Measurements from ENCODE around the gene MGME1. TPM values are rescaled to one million over a fixed set of nuclear protein-coding genes. Genes with fewer than 3 reads are reported as not detected.

The MGME1 gene
- total and polyA plus RNA-seq, 2 of the 13 experiments (the other 11 are each of a cell fraction or from before 2014, with no cell fraction given) = 36.7 to 66.6 TPM

- TF ChIP-seq MLX (CRISPR knock-in tag; IDR thresholded peaks at IDR 0.05) = no peak
- no peak for TF ChIP-seq EZH2 (conservative IDR thresholded peaks at IDR 0.05; ENCODE audit: low read depth, low read length)
- no peak for TF ChIP-seq MLXIP (CRISPR knock-in tag; IDR thresholded peaks at IDR 0.05; ENCODE audit: borderline replicate concordance)
- TF ChIP-seq PRDM10 (CRISPR knock-in tag; IDR thresholded peaks at IDR 0.05; ENCODE audit: low read depth) = peak; percentile 50; the same call in 1 of the 2 replicates
- no peak for TF ChIP-seq PHF8 (CRISPR knock-in tag; IDR thresholded peaks at IDR 0.05)
- peak; percentile 89 for TF ChIP-seq ZNF770 (CRISPR knock-in tag; IDR thresholded peaks at IDR 0.05)
- no peak for TF ChIP-seq ZNF674 (CRISPR knock-in tag; IDR thresholded peaks at IDR 0.05; ENCODE audit: low read depth)
- TF ChIP-seq ZFP36L1 (CRISPR knock-in tag; IDR thresholded peaks at IDR 0.05) = no peak
- TF ChIP-seq AHR (CRISPR knock-in tag; IDR thresholded peaks at IDR 0.05) = no peak
- TF ChIP-seq POLR2A (IDR thresholded peaks at IDR 0.05; ENCODE audit: insufficient read depth in 1 of 2, low read depth in 2 of 2, low read length in 2 of 2) = no peak
- no peak for TF ChIP-seq KAT2B (IDR thresholded peaks at IDR 0.05; ENCODE audit: borderline replicate concordance, low read depth, low read length)
- TF ChIP-seq ZFY (CRISPR knock-in tag; IDR thresholded peaks at IDR 0.05) = no peak
- TF ChIP-seq KAT8 (CRISPR knock-in tag; IDR thresholded peaks at IDR 0.05) = peak; percentile 46; the same call in 1 of the 2 replicates
- no peak for TF ChIP-seq SATB2 (CRISPR knock-in tag; IDR thresholded peaks at IDR 0.05)
- TF ChIP-seq ZBTB43 (CRISPR knock-in tag; conservative IDR thresholded peaks at IDR 0.05) = no peak
- TF ChIP-seq FOXC1 (CRISPR knock-in tag; IDR thresholded peaks at IDR 0.05; ENCODE audit: borderline replicate concordance) = no peak
- TF ChIP-seq REL (CRISPR knock-in tag; conservative IDR thresholded peaks at IDR 0.05) = no peak
Observed at GRCh38 chr20:18001131-18001921, 32.5 kb downstream of the MGME1 start (continued).

Data from HepG2 (cell line).